Smooth muscle cell (in vitro differentiated cells): ENCODE data around the gene ERG. TPM values are rescaled to one million over a fixed set of nuclear protein-coding genes. Genes with fewer than 3 reads are reported as not detected.

ENCODE experiments used
- DNase-seq: peaks from one replicate; lab custom pipeline; 2025; ENCODE audit not compliant: unreplicated experiment; lab: John Stamatoyannopoulos, UW
- H2AFZ ChIP-seq: fragments of 200-600 bp; sonication (generic); 2 replicates; pipeline ENCODE4 v1.6.0; 2016; ENCODE audit warnings: antibody characterized with exemption, low read depth, mild to moderate bottlenecking
- H3F3A ChIP-seq: fragments of 200-600 bp; sonication (generic); 2 replicates; pipeline ENCODE4 v1.6.0; 2017; ENCODE audit warnings: antibody characterized with exemption, low read depth
- H3K27ac ChIP-seq: fragments of 200-600 bp; sonication (generic); 2 replicates; pipeline ENCODE4 v1.5.1; 2016; ENCODE audit warnings: low read depth, mild to moderate bottlenecking
- H3K27me3 ChIP-seq: fragments of 200-600 bp; sonication (generic); 2 replicates; pipeline ENCODE4 v1.6.1; 2016; ENCODE audit warnings: low read depth, mild to moderate bottlenecking
- H3K36me3 ChIP-seq: fragments of 200-600 bp; sonication (generic); 2 replicates; pipeline ENCODE4 v1.5.1; 2016; ENCODE audit warnings: low read depth
- H3K4me1 ChIP-seq: fragments of 200-600 bp; sonication (generic); 2 replicates; pipeline ENCODE4 v1.5.1; 2016; ENCODE audit warnings: low read depth
- H3K4me2 ChIP-seq: fragments of 200-600 bp; sonication (generic); 2 replicates; pipeline ENCODE4 v1.6.0; 2016; ENCODE audit warnings: mild to moderate bottlenecking
- H3K4me3 ChIP-seq: fragments of 200-600 bp; sonication (generic); 2 replicates; pipeline ENCODE4 v1.5.1; 2016; ENCODE audit warnings: mild to moderate bottlenecking
- H3K79me2 ChIP-seq: fragments of 200-600 bp; sonication (generic); 2 replicates; pipeline ENCODE4 v1.6.0; 2016; ENCODE audit warnings: low read depth, mild to moderate bottlenecking
- H3K9ac ChIP-seq: fragments of 200-600 bp; sonication (generic); 2 replicates; pipeline ENCODE4 v1.6.0; 2016; ENCODE audit warnings: low read depth
- H3K9me3 ChIP-seq: fragments of 200-600 bp; sonication (generic); replicated peaks from 2 replicates; pipeline ENCODE4 v1.5.1; 2016; ENCODE audit warnings: low read depth
- H4K20me1 ChIP-seq: fragments of 200-600 bp; sonication (generic); 2 replicates; pipeline ENCODE4 v1.6.0; 2016; ENCODE audit warnings: low read depth
- WGBS: methylation state at CpG from one replicate; pipeline ENCODE4 v1.1.7; 2016; ENCODE audit warnings: low lambda C conversion rate; 5-methylcytosine and 5-hydroxymethylcytosine counted together
- polyA plus RNA-seq: library from polyadenylated mRNA; unstranded; fragments of >200 nt; fragmentation: Nextera tagmentation; extraction: Ambion mirVana; gene quantifications from 2 replicates; pipeline ENCODE4 v1.2.1, GENCODE V29; 2016
- total RNA-seq: library from RNA; depleted of rRNA; stranded (reverse); fragments of >200 nt; gene quantifications from 2 replicates; pipeline ENCODE4 v1.2.3, GENCODE V29; 2014
- TF ChIP-seq, protein P1 (sequence below): fragments of 200-600 bp; sonication (generic); IDR thresholded peaks from 2 replicates; pipeline ENCODE4 v1.5.1; 2017; ENCODE audit warnings: borderline replicate concordance, mild to moderate bottlenecking, antibody characterized with exemption; ENCODE audit not compliant: insufficient read depth, poor library complexity, severe bottlenecking

Gene ERG
- total and polyA plus RNA-seq, 2 experiments from 2014 or later, result 11.0 to 14.4 TPM

DNA sequence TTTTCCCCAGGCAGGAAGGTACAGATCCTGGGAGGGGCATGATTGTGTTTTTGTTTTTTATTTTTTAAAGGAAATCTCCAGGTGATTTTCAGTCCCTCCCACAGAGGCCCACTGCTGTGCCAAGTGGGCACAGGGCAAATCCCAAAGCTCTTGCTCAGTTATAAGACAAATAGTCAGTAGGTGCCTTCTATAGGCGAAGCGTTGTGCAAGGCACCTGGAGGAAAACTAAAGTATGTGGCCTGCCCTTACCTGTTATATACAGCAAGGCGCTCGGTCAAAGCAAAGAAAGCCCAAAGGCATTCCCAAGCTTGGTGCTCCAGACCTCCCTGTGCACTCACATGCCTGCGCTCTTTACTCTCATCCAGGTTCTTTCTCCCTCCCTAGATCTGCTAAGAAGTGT lies 160.5 kb downstream of the ERG start:
- DNase-seq, result no peak
- H3K9me3 ChIP-seq, result no peaks in the 10 kb centered on the region
- H3K27ac ChIP-seq, result no peak overlapping the region
- no peak overlapping the region for H3K9ac ChIP-seq
- no peaks in the 10 kb centered on the region for H3K36me3 ChIP-seq
- no peaks in the 10 kb centered on the region for H3K79me2 ChIP-seq
- H3K4me2 ChIP-seq, result no peak overlapping the region
- WGBS, result 91% methylated on average over 5 of the region's 5 CpGs
- no peaks in the 10 kb centered on the region for H3K4me1 ChIP-seq
- TF ChIP-seq, protein P1, sequence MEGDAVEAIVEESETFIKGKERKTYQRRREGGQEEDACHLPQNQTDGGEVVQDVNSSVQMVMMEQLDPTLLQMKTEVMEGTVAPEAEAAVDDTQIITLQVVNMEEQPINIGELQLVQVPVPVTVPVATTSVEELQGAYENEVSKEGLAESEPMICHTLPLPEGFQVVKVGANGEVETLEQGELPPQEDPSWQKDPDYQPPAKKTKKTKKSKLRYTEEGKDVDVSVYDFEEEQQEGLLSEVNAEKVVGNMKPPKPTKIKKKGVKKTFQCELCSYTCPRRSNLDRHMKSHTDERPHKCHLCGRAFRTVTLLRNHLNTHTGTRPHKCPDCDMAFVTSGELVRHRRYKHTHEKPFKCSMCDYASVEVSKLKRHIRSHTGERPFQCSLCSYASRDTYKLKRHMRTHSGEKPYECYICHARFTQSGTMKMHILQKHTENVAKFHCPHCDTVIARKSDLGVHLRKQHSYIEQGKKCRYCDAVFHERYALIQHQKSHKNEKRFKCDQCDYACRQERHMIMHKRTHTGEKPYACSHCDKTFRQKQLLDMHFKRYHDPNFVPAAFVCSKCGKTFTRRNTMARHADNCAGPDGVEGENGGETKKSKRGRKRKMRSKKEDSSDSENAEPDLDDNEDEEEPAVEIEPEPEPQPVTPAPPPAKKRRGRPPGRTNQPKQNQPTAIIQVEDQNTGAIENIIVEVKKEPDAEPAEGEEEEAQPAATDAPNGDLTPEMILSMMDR, result no peak
- no peak overlapping the region for H2AFZ ChIP-seq
- H3K4me3 ChIP-seq, result no peak overlapping the region
- no peaks in the 10 kb centered on the region for H4K20me1 ChIP-seq
- no peaks in the 10 kb centered on the region for H3K27me3 ChIP-seq
- H3F3A ChIP-seq, result no peaks in the 10 kb centered on the region

DNA sequence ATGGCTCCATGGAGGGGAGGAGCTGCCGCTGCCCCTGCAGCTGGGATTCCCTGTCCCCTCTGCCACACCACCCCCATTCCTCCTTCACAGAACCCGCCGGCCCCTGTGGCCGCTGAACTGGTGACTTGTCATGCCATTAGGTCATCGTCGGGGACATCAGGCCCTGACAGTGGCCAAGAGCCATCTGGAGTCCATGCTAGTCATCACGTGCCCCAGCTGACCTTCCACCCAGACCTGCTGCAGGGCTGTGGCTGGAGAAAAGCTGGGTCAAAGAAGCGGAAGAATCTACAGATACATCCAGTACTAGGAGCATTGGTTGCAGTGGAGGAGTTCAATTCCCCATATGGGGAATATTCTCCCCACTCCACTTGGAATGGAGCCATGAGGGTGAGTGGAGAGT lies 163.4 kb downstream of the ERG start:
- H2AFZ ChIP-seq, result no peak overlapping the region
- no peaks in the 10 kb centered on the region for H3K9me3 ChIP-seq
- no peaks in the 10 kb centered on the region for H3K27me3 ChIP-seq
- H3K4me3 ChIP-seq, result no peak overlapping the region
- H3K27ac ChIP-seq, result no peak overlapping the region
- H3K36me3 ChIP-seq, result no peaks in the 10 kb centered on the region
- 93% methylated on average over 8 of the region's 8 CpGs for WGBS
- no peaks in the 10 kb centered on the region for H3F3A ChIP-seq
- no peak for DNase-seq
- no peaks in the 10 kb centered on the region for H3K4me1 ChIP-seq
- no peaks in the 10 kb centered on the region for H3K79me2 ChIP-seq
- no peak overlapping the region for H3K4me2 ChIP-seq
- H4K20me1 ChIP-seq, result no peaks in the 10 kb centered on the region
- no peak overlapping the region for H3K9ac ChIP-seq
- TF ChIP-seq, protein P1, result no peak

DNA sequence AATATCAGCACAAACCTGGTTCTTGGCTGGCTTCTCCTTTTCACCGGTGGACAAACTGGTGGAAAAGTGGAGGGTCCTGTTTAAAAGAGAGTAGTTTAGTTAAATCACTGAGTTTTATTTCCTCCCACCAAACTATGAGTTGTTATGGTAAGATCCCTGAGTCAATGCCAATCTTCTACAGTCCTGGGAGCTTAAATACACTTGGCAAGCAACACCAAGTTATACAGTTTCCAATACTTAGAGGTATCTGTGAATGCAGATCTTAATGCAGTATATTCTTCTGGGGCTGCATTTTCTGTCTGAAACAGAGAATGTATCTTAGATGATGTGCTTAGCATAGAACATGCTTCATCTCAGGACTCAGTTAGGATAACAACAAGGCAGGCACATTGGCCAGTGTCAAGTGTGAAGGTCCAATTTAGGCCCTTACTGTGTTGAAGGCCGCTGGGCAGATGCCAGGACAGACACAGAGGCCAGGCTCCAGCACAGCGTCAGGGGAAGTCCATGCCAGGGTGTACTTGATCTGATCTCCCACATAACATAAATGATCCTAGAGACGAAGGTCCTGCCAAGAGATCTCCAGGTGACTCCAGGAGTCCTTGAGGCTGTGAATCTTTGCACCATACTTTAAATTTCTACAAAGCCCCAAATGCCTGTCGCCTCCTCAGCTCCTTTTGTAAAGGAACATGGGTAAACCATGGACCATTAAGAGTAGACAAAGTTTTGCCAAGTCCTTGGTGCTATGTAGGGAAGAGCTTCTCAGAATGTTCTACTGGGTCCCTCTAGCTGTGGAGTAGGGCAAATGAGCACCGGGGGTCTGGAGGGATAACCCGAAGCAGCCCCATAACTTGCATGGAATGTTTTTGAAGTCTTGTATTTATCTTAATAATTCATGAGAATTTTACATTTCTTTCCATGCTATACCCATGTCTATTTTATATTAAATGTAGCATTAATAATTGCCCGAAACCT lies 164.7 kb downstream of the ERG start:
- Histone ChIP-seq H3K36me3 (no peaks in the 10 kb centered on the region), H3K4me1 (no peaks in the 10 kb centered on the region), H3F3A (no peaks in the 10 kb centered on the region), H4K20me1 (no peaks in the 10 kb centered on the region), H3K79me2 (no peaks in the 10 kb centered on the region), H2AFZ (no peak overlapping the region), H3K27me3 (no peaks in the 10 kb centered on the region), H3K4me2 (no peak overlapping the region), H3K4me3 (no peak overlapping the region), H3K27ac (no peak overlapping the region), H3K9ac (no peak overlapping the region), H3K9me3 (no peaks in the 10 kb centered on the region)
- DNase-seq, result no peak
- 90% methylated on average over 8 of the region's 8 CpGs for WGBS
- TF ChIP-seq, protein P1, result no peak
